Measurements from ENCODE around the gene PTPN1.

DNA sequence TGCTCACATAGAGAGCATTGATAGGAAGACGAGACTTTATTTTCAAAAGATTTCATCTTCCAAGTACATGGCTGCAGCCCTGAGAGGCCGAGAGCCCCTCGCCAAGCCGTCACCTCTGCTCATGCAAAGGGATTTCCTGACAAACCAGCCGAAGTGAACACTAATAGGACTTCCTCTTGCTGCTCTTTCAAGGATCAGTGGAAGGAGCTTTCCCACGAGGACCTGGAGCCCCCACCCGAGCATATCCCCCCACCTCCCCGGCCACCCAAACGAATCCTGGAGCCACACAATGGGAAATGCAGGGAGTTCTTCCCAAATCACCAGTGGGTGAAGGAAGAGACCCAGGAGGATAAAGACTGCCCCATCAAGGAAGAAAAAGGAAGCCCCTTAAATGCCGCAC is 69.3 kb downstream of the PTPN1 start:
- no peak for TF ChIP-seq GTF2F1 (IDR thresholded peaks at IDR 0.05; ENCODE audit: low read length)
- TF ChIP-seq, protein P1, sequence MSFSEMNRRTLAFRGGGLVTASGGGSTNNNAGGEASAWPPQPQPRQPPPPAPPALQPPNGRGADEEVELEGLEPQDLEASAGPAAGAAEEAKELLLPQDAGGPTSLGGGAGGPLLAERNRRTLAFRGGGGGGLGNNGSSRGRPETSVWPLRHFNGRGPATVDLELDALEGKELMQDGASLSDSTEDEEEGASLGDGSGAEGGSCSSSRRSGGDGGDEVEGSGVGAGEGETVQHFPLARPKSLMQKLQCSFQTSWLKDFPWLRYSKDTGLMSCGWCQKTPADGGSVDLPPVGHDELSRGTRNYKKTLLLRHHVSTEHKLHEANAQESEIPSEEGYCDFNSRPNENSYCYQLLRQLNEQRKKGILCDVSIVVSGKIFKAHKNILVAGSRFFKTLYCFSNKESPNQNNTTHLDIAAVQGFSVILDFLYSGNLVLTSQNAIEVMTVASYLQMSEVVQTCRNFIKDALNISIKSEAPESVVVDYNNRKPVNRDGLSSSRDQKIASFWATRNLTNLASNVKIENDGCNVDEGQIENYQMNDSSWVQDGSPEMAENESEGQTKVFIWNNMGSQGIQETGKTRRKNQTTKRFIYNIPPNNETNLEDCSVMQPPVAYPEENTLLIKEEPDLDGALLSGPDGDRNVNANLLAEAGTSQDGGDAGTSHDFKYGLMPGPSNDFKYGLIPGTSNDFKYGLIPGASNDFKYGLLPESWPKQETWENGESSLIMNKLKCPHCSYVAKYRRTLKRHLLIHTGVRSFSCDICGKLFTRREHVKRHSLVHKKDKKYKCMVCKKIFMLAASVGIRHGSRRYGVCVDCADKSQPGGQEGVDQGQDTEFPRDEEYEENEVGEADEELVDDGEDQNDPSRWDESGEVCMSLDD (CRISPR knock-in tag; IDR thresholded peaks at IDR 0.05; ENCODE audit: borderline replicate concordance) = no peak
- no peak for TF ChIP-seq HOXA7 (CRISPR knock-in tag; IDR thresholded peaks at IDR 0.05)
- TF ChIP-seq ETV6 (CRISPR knock-in tag; conservative IDR thresholded peaks at IDR 0.05) = no peak
- TF ChIP-seq ZBTB20 (CRISPR knock-in tag; IDR thresholded peaks at IDR 0.05; ENCODE audit: borderline replicate concordance, low read depth) = no peak
